Astrocyte of the cerebellum (primary cell): ENCODE measurements around the gene GMCL2.

Experiments
- DNase-seq: peaks from one replicate; pipeline ENCODE4 v3.0.0-alpha.2; 2011; ENCODE audit warnings: low read depth
- H3K4me3 ChIP-seq: 2 replicates; pipeline ENCODE4 v1.5.1; 2011; ENCODE audit warnings: mild to moderate bottlenecking, low read depth, low read length, moderate library complexity
- CTCF ChIP-seq: IDR thresholded peaks from 2 replicates; pipeline ENCODE4 v1.5.1; 2012; ENCODE audit warnings: low read length, low read depth, moderate library complexity, mild to moderate bottlenecking; ENCODE audit errors: missing control alignments
- in situ Hi-C: cut with HindIII; loops from 2 replicates; pipeline ENCODE4 v1.10.0; 2017; ENCODE audit warnings: low sequenced_read_pairs

The GMCL2 gene

GRCh38 chr5:178145965-178146820 lies 41.0 kb downstream of the GMCL2 start:
- no peak overlapping the region for H3K4me3 ChIP-seq
- in situ Hi-C loops: no loop called here
- peak; percentile 75 for TF ChIP-seq CTCF
- no peak for DNase-seq

DNA sequence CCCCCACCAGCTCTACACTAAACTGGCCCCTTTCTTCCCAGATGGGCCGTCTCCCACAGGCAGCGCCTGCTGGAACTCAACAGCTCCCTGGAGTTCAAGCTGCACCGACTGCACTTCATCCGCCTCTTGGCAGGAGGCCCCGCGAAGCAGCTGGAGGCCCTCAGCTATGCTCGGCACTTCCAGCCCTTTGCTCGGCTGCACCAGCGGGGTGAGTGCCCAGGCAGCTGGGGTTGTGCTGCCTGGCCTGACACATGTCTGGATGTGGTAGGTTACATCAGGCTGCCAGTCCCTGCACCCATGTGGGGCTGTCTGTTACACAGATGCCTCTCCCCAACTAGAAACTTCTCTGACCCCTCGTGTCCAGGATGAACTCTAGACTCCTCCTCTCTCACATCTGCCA lies 43.3 kb downstream of the GMCL2 start:
- no peak overlapping the region for H3K4me3 ChIP-seq
- TF ChIP-seq CTCF: no peak
- no peak for DNase-seq
- in situ Hi-C loops: no loop called here

DNA sequence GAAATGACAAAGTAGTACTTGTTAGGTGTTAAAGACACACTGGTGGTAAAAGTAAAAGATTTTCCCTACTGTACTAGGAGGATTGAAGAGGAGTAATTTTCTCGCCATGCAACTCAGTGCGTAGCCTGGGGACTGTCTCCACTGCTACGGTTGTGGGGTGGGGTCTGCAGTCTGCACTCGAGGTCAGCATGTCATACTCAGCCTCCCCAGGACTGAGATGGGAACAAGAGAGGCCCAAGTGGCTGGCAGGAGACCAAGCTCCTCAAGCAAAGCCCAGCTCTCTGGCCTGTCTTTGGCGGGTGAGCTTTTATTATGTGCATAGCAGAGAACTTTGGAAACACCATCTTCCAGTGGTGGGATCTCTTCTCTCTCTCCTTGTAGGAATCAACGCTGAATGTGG lies 43.9 kb downstream of the GMCL2 start:
- no peak overlapping the region for H3K4me3 ChIP-seq
- TF ChIP-seq CTCF: no peak
- in situ Hi-C loops: no loop called here
- no peak for DNase-seq

GRCh38 chr5:178142642-178143041 lies 44.5 kb downstream of the GMCL2 start:
- H3K4me3 ChIP-seq: no peak overlapping the region
- no peak for DNase-seq
- no peak for TF ChIP-seq CTCF
- in situ Hi-C loops: no loop called here

- no peak for TF ChIP-seq CTCF
- no peak overlapping the region for H3K4me3 ChIP-seq
- in situ Hi-C loops: no loop called here
- DNase-seq: no peak
Measured at GRCh38 chr5:178141550-178141949, 45.6 kb downstream of the GMCL2 start.

DNA sequence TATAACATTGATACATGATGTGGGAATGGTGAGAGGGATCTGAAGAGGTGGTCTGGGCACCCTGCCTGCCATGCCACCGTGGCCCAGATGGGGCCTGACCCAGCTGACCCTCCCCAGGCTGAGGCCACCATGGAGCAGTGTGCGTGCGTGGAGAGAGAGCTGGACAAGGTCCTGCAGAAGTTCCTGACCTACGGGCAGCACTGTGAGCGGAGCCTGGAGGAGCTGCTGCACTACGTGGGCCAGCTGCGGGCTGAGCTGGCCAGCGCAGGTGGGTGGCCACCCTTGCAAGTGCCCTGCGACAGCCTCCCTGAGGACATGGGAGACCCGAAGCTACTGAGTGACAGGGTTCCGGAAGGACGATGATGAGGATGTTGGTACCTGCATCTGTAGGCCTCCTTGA lies 49.2 kb downstream of the GMCL2 start:
- DNase-seq: no peak
- H3K4me3 ChIP-seq: no peak overlapping the region
- TF ChIP-seq CTCF: no peak
- in situ Hi-C loops: no loop called here

DNA sequence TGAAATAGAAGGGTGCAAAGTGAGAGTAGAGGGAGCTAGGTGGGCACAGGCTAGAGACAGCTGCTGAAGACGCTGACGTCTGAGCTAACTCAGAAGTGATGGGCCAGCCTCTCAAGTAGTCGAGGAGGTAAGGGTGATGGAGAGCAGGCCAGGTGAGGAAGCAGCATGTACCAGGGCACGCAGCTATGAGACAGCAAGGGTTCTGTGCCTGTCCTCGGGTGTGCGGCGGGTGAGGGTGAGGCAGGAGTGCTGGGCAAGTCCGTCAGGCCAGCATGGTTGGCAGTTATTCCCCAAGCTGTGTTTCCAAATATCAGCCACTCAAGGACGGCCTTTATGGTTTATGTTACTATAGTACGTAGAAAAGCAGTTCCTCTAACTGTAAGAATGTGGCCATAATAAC lies 50.2 kb downstream of the GMCL2 start:
- DNase-seq: no peak
- in situ Hi-C loops: no loop called here
- TF ChIP-seq CTCF: no peak
- H3K4me3 ChIP-seq: no peak overlapping the region
